GM12873 (cell line): Measurements from ENCODE around the gene SF3A1.

Experiments used
- TF ChIP-seq, protein P1 (sequence below): IDR thresholded peaks from 2 replicates; pipeline ENCODE4 v1.5.1; 2012; ENCODE audit warnings: low read depth, mild to moderate bottlenecking, moderate library complexity, low read length, control low read depth; ENCODE audit not compliant: insufficient read depth; ENCODE audit errors: missing control alignments

The SF3A1 gene

DNA sequence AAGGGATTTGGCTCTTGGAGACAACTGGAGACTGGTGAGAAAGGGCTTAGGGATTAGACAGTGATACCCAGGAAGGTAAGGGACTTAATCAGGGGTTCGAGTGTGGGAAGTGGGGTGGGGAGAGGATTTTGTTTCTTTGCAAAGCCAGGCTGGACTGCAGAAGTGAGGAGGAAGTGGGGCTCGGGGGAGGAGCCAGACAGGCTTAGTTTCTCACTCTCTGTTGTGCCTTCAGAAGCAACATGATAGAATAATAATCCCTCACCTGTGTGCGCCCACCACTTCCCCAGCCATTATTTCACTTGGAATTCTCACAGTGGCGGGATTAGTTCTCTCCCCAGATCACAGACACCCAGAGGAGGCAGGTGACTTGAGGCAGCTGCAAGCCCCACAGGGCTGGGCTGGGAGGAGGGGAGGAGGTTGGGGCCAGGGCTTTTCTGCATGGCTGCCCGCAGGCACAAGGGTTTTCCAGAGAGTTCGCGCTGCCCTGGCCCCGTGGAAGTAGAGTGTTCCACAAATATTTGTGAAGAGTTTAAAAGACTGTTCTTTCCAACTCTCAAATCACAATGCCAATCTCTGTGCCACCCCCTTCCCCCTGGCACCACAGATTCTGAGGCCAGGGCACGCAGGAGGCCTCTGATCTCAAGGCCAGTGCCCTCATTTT lies 36.1 kb upstream of the SF3A1 start:
- TF ChIP-seq, protein P1, sequence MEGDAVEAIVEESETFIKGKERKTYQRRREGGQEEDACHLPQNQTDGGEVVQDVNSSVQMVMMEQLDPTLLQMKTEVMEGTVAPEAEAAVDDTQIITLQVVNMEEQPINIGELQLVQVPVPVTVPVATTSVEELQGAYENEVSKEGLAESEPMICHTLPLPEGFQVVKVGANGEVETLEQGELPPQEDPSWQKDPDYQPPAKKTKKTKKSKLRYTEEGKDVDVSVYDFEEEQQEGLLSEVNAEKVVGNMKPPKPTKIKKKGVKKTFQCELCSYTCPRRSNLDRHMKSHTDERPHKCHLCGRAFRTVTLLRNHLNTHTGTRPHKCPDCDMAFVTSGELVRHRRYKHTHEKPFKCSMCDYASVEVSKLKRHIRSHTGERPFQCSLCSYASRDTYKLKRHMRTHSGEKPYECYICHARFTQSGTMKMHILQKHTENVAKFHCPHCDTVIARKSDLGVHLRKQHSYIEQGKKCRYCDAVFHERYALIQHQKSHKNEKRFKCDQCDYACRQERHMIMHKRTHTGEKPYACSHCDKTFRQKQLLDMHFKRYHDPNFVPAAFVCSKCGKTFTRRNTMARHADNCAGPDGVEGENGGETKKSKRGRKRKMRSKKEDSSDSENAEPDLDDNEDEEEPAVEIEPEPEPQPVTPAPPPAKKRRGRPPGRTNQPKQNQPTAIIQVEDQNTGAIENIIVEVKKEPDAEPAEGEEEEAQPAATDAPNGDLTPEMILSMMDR: no peak

- TF ChIP-seq, protein P1: peak; percentile 91
Measured at GRCh38 chr22:30390974-30391691, 34.4 kb upstream of the SF3A1 start.

DNA sequence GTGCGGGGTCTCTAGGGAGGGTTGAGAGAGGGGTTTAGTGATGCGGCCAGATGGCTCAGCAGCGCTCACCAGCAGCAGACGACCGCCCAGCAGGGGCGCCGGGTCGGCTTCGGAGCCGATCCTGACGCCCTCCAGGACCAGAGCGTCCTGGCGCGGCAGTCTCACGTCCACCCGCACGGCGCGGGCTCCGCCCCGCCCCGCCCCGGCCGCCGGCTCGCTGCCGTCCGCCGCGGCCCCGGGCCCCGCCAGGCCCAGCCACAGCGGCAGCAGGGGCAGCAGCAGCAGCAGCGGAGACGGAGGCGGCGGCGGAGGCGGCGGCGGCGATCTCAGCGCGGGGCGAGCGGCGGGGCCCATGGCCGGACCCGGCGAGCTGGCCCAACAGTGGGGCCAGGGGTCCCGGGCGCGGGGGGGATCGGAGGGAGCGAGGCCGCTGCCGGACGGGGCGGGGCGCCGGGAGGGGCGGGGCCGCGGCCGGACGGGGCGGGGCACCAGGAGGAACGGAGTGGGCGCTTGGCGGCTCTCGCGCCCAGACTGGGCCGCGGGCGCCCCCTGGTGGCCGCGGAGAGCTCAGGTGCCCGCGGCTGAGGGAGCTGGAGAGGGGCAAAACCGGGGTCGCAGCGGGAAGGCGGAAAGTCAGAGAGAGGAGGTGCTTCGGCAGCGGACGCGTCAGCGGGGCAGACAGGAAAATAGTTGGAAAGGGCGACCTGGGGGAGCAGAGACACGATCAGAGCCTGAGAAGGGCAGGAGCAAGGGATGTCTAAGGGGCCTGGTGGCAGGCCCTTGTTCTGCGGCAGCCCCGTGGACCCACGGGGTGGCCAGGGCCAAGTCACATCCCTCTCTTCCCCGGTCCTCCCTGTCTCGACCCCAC lies 30.5 kb upstream of the SF3A1 start, which contains the start of gene RNF215:
TSS of gene RNF215 (minus strand) at position 452 of the 868 bp plus-strand sequence. CDS start at position 354, 98 bp downstream.
- TF ChIP-seq, protein P1: peak; percentile 76

DNA sequence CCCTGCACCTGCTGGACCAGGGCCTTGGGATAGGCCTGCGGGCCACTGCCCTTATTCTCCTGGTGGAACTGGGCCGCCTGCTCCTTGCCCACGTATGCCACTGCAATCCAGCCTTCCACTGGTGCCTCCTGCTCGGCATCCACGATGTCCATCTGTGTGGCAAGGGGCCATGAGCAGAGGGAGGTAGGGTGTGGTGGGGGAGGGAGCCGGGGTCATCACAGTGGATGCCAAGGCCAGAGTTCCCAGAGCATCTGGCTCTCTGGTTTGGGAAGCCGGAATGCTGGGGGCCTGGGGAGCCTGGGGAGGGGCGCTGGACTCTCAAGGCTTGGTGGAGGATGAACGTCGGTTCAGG lies 29.9 kb upstream of the SF3A1 start:
- TF ChIP-seq, protein P1: no peak

DNA sequence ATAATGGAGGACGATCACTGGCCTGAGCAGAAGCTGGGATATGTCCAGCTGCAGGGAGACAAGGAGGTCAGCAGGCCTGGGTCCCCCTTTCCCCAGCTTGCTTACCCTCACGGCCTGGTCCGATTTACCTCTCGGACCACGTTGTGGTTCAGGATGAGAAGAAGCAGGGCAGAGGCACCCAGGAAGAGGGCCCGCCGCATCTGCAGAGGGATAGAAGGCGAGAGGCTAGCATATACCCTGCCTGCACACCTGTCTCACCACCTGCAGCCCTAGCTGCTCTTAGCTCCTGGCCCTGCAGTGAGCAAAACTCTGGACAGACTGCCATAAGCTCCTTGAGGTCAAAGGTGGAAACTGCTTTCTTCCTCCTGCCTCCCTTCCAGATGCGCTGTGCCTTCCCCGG lies 29.2 kb upstream of the SF3A1 start:
- TF ChIP-seq, protein P1: no peak

DNA sequence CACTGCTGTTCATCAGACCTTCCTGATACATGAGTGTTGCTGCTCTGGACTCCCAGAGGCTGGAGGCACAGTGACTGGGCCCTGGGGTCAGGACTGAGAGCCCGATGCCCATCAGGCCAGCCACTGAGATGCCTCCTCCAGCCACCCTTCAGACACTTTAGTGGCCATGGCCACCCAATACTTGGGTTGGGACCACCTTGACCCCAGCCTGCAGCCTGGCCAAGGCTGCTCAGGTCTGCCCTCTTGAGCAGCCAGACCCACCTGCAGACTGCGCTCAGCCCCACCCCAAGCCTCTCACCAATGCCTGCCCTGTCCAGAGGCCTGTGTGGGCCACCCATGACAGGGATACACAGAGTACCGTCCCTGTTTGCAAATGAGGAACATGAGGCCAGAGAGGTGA lies 26.4 kb upstream of the SF3A1 start:
- TF ChIP-seq, protein P1: no peak

- TF ChIP-seq, protein P1: no peak
Measured at GRCh38 chr22:30382340-30382739, 25.6 kb upstream of the SF3A1 start.
